Trophoblast cell (in vitro differentiated cells and primary cell): ENCODE data around the gene SPOCK3.

Experiments
- DNase-seq, 2 donors: peaks; one replicate each; pipeline ENCODE4 v3.0.0-alpha.2; 2016
- H2AFZ ChIP-seq: 2 replicates; pipeline ENCODE4 v1.6.1; 2013; ENCODE audit warnings: low read length, moderate library complexity, mild to moderate bottlenecking; ENCODE audit not compliant: insufficient read depth, poor library complexity
- H2AK5ac ChIP-seq: 2 replicates; pipeline ENCODE4 v1.6.1; 2013; ENCODE audit warnings: mild to moderate bottlenecking, low read length
- H2BK120ac ChIP-seq: 2 replicates; pipeline ENCODE4 v1.6.1; 2013; ENCODE audit warnings: low read length, mild to moderate bottlenecking, moderate library complexity; ENCODE audit not compliant: insufficient read depth, poor library complexity
- H2BK12ac ChIP-seq: 2 replicates; pipeline ENCODE4 v1.6.1; 2013; ENCODE audit warnings: mild to moderate bottlenecking, low read length, moderate library complexity
- H2BK5ac ChIP-seq: 2 replicates; pipeline ENCODE4 v1.6.1; 2013; ENCODE audit warnings: low read length, low read depth, moderate library complexity, mild to moderate bottlenecking; ENCODE audit not compliant: poor library complexity
- H3K14ac ChIP-seq: 2 replicates; pipeline ENCODE4 v1.6.1; 2013; ENCODE audit warnings: mild to moderate bottlenecking, low read length
- H3K18ac ChIP-seq: 2 replicates; pipeline ENCODE4 v1.6.1; 2013; ENCODE audit warnings: mild to moderate bottlenecking, low read length
- H3K23ac ChIP-seq: 2 replicates; pipeline ENCODE4 v1.6.1; 2013; ENCODE audit warnings: low read length
- H3K27ac ChIP-seq: 2 replicates; pipeline ENCODE4 v1.5.1; 2013; ENCODE audit warnings: low read depth, mild to moderate bottlenecking, inconsistent platforms, low read length, moderate library complexity
- H3K27me3 ChIP-seq: 2 replicates; pipeline ENCODE4 v1.6.1; 2013; ENCODE audit warnings: inconsistent platforms, mild to moderate bottlenecking, low read length, moderate library complexity; ENCODE audit not compliant: insufficient read depth
- H3K36me3 ChIP-seq, 2 experiments: 1 replicate in 1 of 2; 2 replicates in 1 of 2; pipeline ENCODE4 v1.6.1; 2013; ENCODE audit warnings: low read length in 2 of 2, mild to moderate bottlenecking in 2 of 2, moderate library complexity in 1 of 2; ENCODE audit not compliant: insufficient read depth in 2 of 2, control insufficient read depth in 1 of 2
- H3K4ac ChIP-seq: 2 replicates; pipeline ENCODE4 v1.6.1; 2013; ENCODE audit warnings: low read depth, mild to moderate bottlenecking, low read length, moderate library complexity
- H3K4me1 ChIP-seq, 2 experiments: 1 replicate in 1 of 2; 2 replicates in 1 of 2; pipeline ENCODE4 v1.6.1; 2013; ENCODE audit warnings: low read length in 2 of 2, mild to moderate bottlenecking in 2 of 2, moderate library complexity in 1 of 2; ENCODE audit not compliant: insufficient read depth in 2 of 2, control insufficient read depth in 1 of 2
- H3K4me2 ChIP-seq: 2 replicates; pipeline ENCODE4 v1.6.1; 2013; ENCODE audit warnings: inconsistent platforms, mild to moderate bottlenecking, low read length, moderate library complexity
- H3K4me3 ChIP-seq: 2 replicates; pipeline ENCODE4 v1.5.1; 2013; ENCODE audit warnings: mild to moderate bottlenecking, low read depth, low read length, inconsistent platforms
- H3K79me1 ChIP-seq: one replicate; pipeline ENCODE4 v1.6.1; 2013; ENCODE audit warnings: low read length
- H3K79me2 ChIP-seq: 2 replicates; pipeline ENCODE4 v1.6.1; 2013; ENCODE audit warnings: low read length, mild to moderate bottlenecking; ENCODE audit not compliant: control insufficient read depth, insufficient read depth, poor library complexity
- H3K9ac ChIP-seq: 2 replicates; pipeline ENCODE4 v1.6.1; 2013; ENCODE audit warnings: mild to moderate bottlenecking, low read length
- H3K9me3 ChIP-seq: 2 replicates; pipeline ENCODE4 v1.6.1; 2013; ENCODE audit warnings: low read depth, mild to moderate bottlenecking, control low read depth, inconsistent platforms, low read length; ENCODE audit not compliant: insufficient read depth
- H4K12ac ChIP-seq: 2 replicates; pipeline ENCODE4 v1.6.1; 2013; ENCODE audit warnings: low read depth, mild to moderate bottlenecking, low read length, moderate library complexity
- H4K8ac ChIP-seq: 2 replicates; pipeline ENCODE4 v1.6.1; 2013; ENCODE audit warnings: low read depth, mild to moderate bottlenecking, low read length, moderate library complexity
- H4K91ac ChIP-seq: one replicate; pipeline ENCODE4 v1.6.1; 2013; ENCODE audit warnings: low read depth, mild to moderate bottlenecking, low read length, moderate library complexity
- WGBS: extraction: QIAGEN DNeasy Blood & Tissue Kit; methylation state at CpG from one replicate; pipeline ENCODE4 v1.1.7; 2013; ENCODE audit warnings: missing lambda C conversion rate; ENCODE audit not compliant: insufficient read length, insufficient coverage; ENCODE audit errors: extremely low coverage; 5-methylcytosine and 5-hydroxymethylcytosine counted together

SPOCK3 gene

GRCh38 chr4:167221084-167221483 is 13.2 kb downstream of the SPOCK3 start:
- Histone ChIP-seq H2BK5ac (no peak overlapping the region), H3K27ac (no peak overlapping the region), H3K9ac (no peak overlapping the region), H4K91ac (no peak overlapping the region), H3K4ac (no peak overlapping the region), H3K23ac (no peak overlapping the region), H3K9me3 (no peaks in the 10 kb centered on the region), H3K18ac (no peak overlapping the region), H3K79me2 (no peaks in the 10 kb centered on the region), H3K27me3 (no peaks in the 10 kb centered on the region), H3K4me2 (no peak overlapping the region), H2BK120ac (no peak overlapping the region), H3K79me1 (no peaks in the 10 kb centered on the region), H2BK12ac (no peak overlapping the region), H3K36me3 (no peaks in the 10 kb centered on the region), H3K14ac (no peak overlapping the region), H4K12ac (no peak overlapping the region), H3K4me1 (no peaks in the 10 kb centered on the region), H3K4me3 (no peak overlapping the region), H2AK5ac (no peak overlapping the region), H2AFZ (no peak overlapping the region), H4K8ac (no peak overlapping the region)
- no CpG with 5 or more reads among the region's 4 CpGs for WGBS
- no peak for DNase-seq

DNA sequence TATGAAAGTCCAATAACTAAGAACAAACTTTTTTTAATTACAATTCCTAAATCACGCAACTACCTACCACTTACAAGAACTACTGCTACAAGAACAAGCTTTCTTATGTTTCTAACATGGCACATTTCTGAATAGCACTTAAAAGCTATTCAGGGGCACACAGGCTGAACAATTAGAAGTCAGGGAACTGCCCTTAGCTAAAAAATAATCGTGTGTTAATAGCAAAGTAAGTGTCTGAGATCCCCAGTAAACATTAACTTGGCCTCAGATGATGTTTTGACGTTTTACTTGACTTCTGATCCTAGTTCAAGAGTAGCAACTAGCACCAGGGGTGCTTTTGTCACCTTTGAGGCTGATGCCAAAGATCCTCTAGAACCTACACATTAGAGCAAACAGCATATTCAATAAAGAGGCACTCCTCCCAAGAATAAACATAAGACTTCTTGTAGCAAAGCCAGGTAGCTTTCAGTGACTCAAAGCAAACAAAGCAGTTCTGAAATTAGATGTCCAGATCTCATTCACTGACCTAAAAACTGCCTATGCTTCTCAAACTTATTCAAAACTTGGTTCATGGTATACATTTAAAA is 16.2 kb downstream of the SPOCK3 start:
- H3K4me2 ChIP-seq, result no peak overlapping the region
- no peak overlapping the region for H2BK12ac ChIP-seq
- H2AK5ac ChIP-seq, result no peak overlapping the region
- H3K9me3 ChIP-seq, result no peaks in the 10 kb centered on the region
- H2AFZ ChIP-seq, result no peak overlapping the region
- H3K79me2 ChIP-seq, result no peaks in the 10 kb centered on the region
- no peak overlapping the region for H3K4me3 ChIP-seq
- no peak overlapping the region for H4K91ac ChIP-seq
- no peak for DNase-seq
- no peak overlapping the region for H3K4ac ChIP-seq
- no peak overlapping the region for H4K8ac ChIP-seq
- no peaks in the 10 kb centered on the region for H3K4me1 ChIP-seq
- H3K18ac ChIP-seq, result no peak overlapping the region
- no peaks in the 10 kb centered on the region for H3K79me1 ChIP-seq
- H4K12ac ChIP-seq, result no peak overlapping the region
- no peak overlapping the region for H3K27ac ChIP-seq
- no peak overlapping the region for H3K23ac ChIP-seq
- no peaks in the 10 kb centered on the region for H3K27me3 ChIP-seq
- H3K36me3 ChIP-seq, result no peaks in the 10 kb centered on the region
- no peak overlapping the region for H3K14ac ChIP-seq
- no peak overlapping the region for H2BK5ac ChIP-seq
- WGBS, result no CpG with 5 or more reads among the region's 3 CpGs
- no peak overlapping the region for H2BK120ac ChIP-seq
- H3K9ac ChIP-seq, result no peak overlapping the region

- Histone ChIP-seq H3K4ac (no peak overlapping the region), H3K79me1 (no peaks in the 10 kb centered on the region), H2AK5ac (no peak overlapping the region), H4K8ac (no peak overlapping the region), H3K14ac (no peak overlapping the region), H3K79me2 (no peaks in the 10 kb centered on the region), H3K27ac (no peak overlapping the region), H3K23ac (no peak overlapping the region), H2AFZ (no peak overlapping the region), H3K9ac (no peak overlapping the region), H2BK120ac (no peak overlapping the region), H4K12ac (no peak overlapping the region), H3K9me3 (no peaks in the 10 kb centered on the region), H3K27me3 (no peaks in the 10 kb centered on the region), H3K36me3 (no peaks in the 10 kb centered on the region), H2BK5ac (no peak overlapping the region), H3K4me1 (no peaks in the 10 kb centered on the region), H4K91ac (no peak overlapping the region), H3K18ac (no peak overlapping the region), H2BK12ac (no peak overlapping the region), H3K4me3 (no peak overlapping the region), H3K4me2 (no peak overlapping the region)
- no CpG with 5 or more reads among the region's 2 CpGs for WGBS
- DNase-seq, result no peak
Measured at GRCh38 chr4:167216783-167217182, 17.5 kb downstream of the SPOCK3 start.

DNA sequence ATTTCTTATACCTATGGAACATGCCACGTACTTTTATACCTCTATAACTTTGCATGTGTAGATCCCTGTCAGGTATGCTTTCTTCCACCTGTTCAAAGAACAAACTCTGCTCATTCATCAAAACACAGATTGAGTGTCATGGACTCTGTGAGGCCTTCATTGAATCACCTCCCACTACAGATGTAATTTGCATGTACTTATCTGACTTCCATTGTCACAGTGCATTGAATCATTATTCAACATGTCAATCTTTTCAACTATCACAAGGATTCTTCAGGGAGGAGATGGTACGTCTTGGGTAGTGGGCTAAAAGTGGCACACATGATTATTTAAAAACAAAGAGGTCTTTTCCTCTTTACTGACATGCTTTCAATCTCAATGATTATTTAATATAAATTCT is 24.1 kb downstream of the SPOCK3 start:
- Histone ChIP-seq H2BK120ac (no peak overlapping the region), H3K23ac (no peak overlapping the region), H3K36me3 (no peaks in the 10 kb centered on the region), H3K18ac (no peak overlapping the region), H3K79me2 (no peaks in the 10 kb centered on the region), H3K4me2 (no peak overlapping the region), H3K4ac (no peak overlapping the region), H3K9ac (no peak overlapping the region), H2BK12ac (no peak overlapping the region), H3K27ac (no peak overlapping the region), H2BK5ac (no peak overlapping the region), H4K12ac (no peak overlapping the region), H3K14ac (no peak overlapping the region), H3K27me3 (no peaks in the 10 kb centered on the region), H2AK5ac (no peak overlapping the region), H3K79me1 (no peaks in the 10 kb centered on the region), H3K9me3 (no peaks in the 10 kb centered on the region), H3K4me3 (no peak overlapping the region), H4K8ac (no peak overlapping the region), H4K91ac (no peak overlapping the region), H3K4me1 (no peaks in the 10 kb centered on the region), H2AFZ (no peak overlapping the region)
- no peak for DNase-seq
- WGBS, result no CpG with 5 or more reads among the region's 2 CpGs
